Activated CD4-positive, alpha-beta T cell treated with anti-CD3 and anti-CD28 coated beads, Interleukin-2, Interleukin-4, amounts not matched to agents 100 ng/mL and 50 ng/mL, durations not matched to agents 16 hours and 8 hours (primary cell): ENCODE results near the gene SLC16A11.
"Not testable (repeated sequence)": the region's sequence is repeated elsewhere in the genome, so short reads cannot be mapped to it uniquely, and the experiment has no call there.

Experiments
- DNase-seq: peaks from one replicate; pipeline ENCODE4 v3.0.0-alpha.2; 2020; ENCODE audit warnings: low spot score

SLC16A11 gene

GRCh38 chr17:7005716-7006115, 38.2 kb downstream of the SLC16A11 start:
- DNase-seq = no peak

- peak; percentile 83 for DNase-seq
Observed at GRCh38 chr17:7004398-7005253, 39.3 kb downstream of the SLC16A11 start.

- no peak for DNase-seq
Observed at GRCh38 chr17:7003745-7004144, 40.1 kb downstream of the SLC16A11 start.

- no peak for DNase-seq
Observed at GRCh38 chr17:7002288-7003047, 41.4 kb downstream of the SLC16A11 start.

GRCh38 chr17:7001318-7001961, 42.5 kb downstream of the SLC16A11 start:
- DNase-seq = peak; percentile 36

- DNase-seq = no peak
Observed at GRCh38 chr17:6998855-6999508, 44.9 kb downstream of the SLC16A11 start.

GRCh38 chr17:6997171-6997570, 46.7 kb downstream of the SLC16A11 start:
- no peak for DNase-seq

GRCh38 chr17:6996256-6997011, 47.5 kb downstream of the SLC16A11 start:
- no peak for DNase-seq

GRCh38 chr17:6995500-6996255, 48.2 kb downstream of the SLC16A11 start, which contains the start of gene ALOX12:
Gene ALOX12 (plus strand): TSS chr17:6996049. CDS start chr17:6996118, 69 bp downstream.
- no peak for DNase-seq

- DNase-seq = no peak
Observed at GRCh38 chr17:6994666-6995256, 49.1 kb downstream of the SLC16A11 start.

- no peak for DNase-seq
Observed at GRCh38 chr17:6994118-6994598, 49.7 kb downstream of the SLC16A11 start.

GRCh38 chr17:6993613-6994056, 50.3 kb downstream of the SLC16A11 start:
- not testable (repeated sequence) for DNase-seq
